Esophagus squamous epithelium (tissue), 5 donors: ENCODE measurements around the gene KRTAP10-2. TPM values are rescaled to one million over a fixed set of nuclear protein-coding genes. Genes with fewer than 3 reads are reported as not detected.

Experiments used
- DNase-seq: peaks from one replicate; lab custom pipeline; 2025; lab: John Stamatoyannopoulos, UW
- H3K27ac ChIP-seq, 4 donors: fragments of 200-600 bp; sonication (generic); one replicate each; pipeline ENCODE4 v1.5.1; 2016 to 2019; ENCODE audit warnings: mild to moderate bottlenecking in 1 of 4
- H3K27me3 ChIP-seq, 4 donors: fragments of 200-600 bp; sonication (generic); 1 replicate in 3 of 4; 2 replicates in 1 of 4; pipeline versions ENCODE4 v1.5.1 to v1.6.0; 2017 to 2021; ENCODE audit warnings: antibody characterized with exemption in 1 of 4
- H3K36me3 ChIP-seq, 3 donors: fragments of 200-600 bp; sonication (generic); one replicate each; pipeline ENCODE4 v1.5.1; 2016 to 2019
- H3K4me1 ChIP-seq, 3 donors: fragments of 200-600 bp; sonication (generic); one replicate each; pipeline ENCODE4 v1.5.1; 2017 to 2019
- H3K4me3 ChIP-seq, 4 donors: fragments of 200-600 bp; sonication (generic); 1 replicate in 3 of 4; 2 replicates in 1 of 4; pipeline ENCODE4 v1.5.1; 2016 to 2019; ENCODE audit warnings: mild to moderate bottlenecking in 2 of 4, moderate library complexity in 1 of 4
- H3K9me3 ChIP-seq, 3 donors: fragments of 200-600 bp; sonication (generic); one replicate each; pipeline ENCODE4 v1.5.1; 2016 to 2019
- CTCF ChIP-seq, 6 experiments: fragments of 450-650 bp in 4 of 6; fragments of 200-600 bp in 2 of 6; sonication (generic) in 2 of 6; IDR thresholded peaks; one replicate each; pipeline ENCODE4 v1.5.1; 2016 to 2019; ENCODE audit warnings: antibody characterized with exemption in 6 of 6, mild to moderate bottlenecking in 4 of 6, moderate library complexity in 4 of 6
- POLR2A ChIP-seq, 4 donors: fragments of 450-650 bp; IDR thresholded peaks; one replicate each; pipeline ENCODE4 v1.6.1; 2017; ENCODE audit warnings: antibody characterized with exemption in 4 of 4, mild to moderate bottlenecking in 4 of 4, moderate library complexity in 3 of 4
- WGBS, 2 donors: methylation state at CpG; one replicate each; pipeline ENCODE4 v1.1.5; 2018; 5-methylcytosine and 5-hydroxymethylcytosine counted together
- intact Hi-C: fragments of 100-400 bp; cut with DNase I; formaldehyde crosslinking; loops from one replicate; pipeline ENCODE4 v1.15.0; 2022
- total RNA-seq, 4 donors: library from RNA; depleted of rRNA; stranded (reverse); fragments of >200 nt; gene quantifications; one replicate each; pipeline ENCODE4 v1.1.0, GENCODE V29; 2016
- donor health status: DM: yes; HTN: yes; CAD: no.

KRTAP10-2 gene
- total RNA-seq, 4 donors from 2014 or later = not detected

- intact Hi-C loops = no loop called here
- Histone ChIP-seq H3K4me1 (no peaks in the 10 kb centered on the region), H3K27ac (no peak overlapping the region), H3K27me3 (peaks cover 0 to 22% (median 0%) of the 10 kb centered on the region in 4 donors), H3K4me3 (no peak overlapping the region), H3K36me3 (no peaks in the 10 kb centered on the region), H3K9me3 (peaks cover 0 to 20% (median 0%) of the 10 kb centered on the region in 3 donors)
- WGBS, 2 donors = 85 to 88% methylated on average over 11 to 16 of the region's 33 CpGs
- DNase-seq = no peak
- TF ChIP-seq POLR2A (IDR thresholded peaks at IDR 0.05) = no peak
- TF ChIP-seq CTCF (IDR thresholded peaks at IDR 0.05) = no peak
Measured at GRCh38 chr21:44537930-44538911, 13.1 kb downstream of the KRTAP10-2 start.

DNA sequence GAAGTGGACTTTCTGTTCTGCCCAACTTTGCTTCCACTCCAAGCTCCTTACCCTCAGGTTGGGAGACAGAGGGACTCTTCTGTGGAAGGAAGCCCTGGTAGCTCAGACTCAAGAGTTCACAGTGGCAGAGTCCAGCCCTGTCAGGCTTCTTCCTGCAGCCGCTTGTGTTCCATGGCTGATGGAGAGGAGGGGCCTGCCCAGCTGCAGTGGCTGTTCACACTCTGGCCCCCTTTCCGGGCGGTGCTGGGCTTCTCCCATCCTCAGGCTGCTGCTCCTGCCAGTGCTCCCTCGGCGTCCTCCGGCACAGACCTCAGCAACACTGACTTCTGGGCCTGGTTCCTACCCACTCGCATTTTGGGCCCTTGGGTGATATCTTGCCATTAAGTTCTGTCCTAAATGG is 15.3 kb downstream of the KRTAP10-2 start:
- Histone ChIP-seq H3K36me3 (no peaks in the 10 kb centered on the region), H3K9me3 (no peaks in the 10 kb centered on the region), H3K27ac (no peak overlapping the region), H3K27me3 (peaks cover 0 to 38% (median 0%) of the 10 kb centered on the region in 4 donors), H3K4me1 (no peaks in the 10 kb centered on the region), H3K4me3 (no peak overlapping the region)
- intact Hi-C loops = no loop called here
- DNase-seq = no peak
- 56 to 70% methylated on average over 7 of the region's 7 CpGs for WGBS, 2 donors
- TF ChIP-seq CTCF (IDR thresholded peaks at IDR 0.05) = no peak
- TF ChIP-seq POLR2A (IDR thresholded peaks at IDR 0.05) = no peak

GRCh38 chr21:44534688-44535087 is 16.6 kb downstream of the KRTAP10-2 start:
- H3K4me1 ChIP-seq = no peaks in the 10 kb centered on the region
- peaks cover 0 to 34% (median 0%) of the 10 kb centered on the region in 4 donors for H3K27me3 ChIP-seq
- no peak for DNase-seq
- no peaks in the 10 kb centered on the region for H3K36me3 ChIP-seq
- no peak overlapping the region for H3K27ac ChIP-seq
- WGBS, 2 donors = 48 to 60% methylated on average over 6 of the region's 6 CpGs
- TF ChIP-seq CTCF (IDR thresholded peaks at IDR 0.05) (no peak), POLR2A (IDR thresholded peaks at IDR 0.05) (no peak)
- H3K4me3 ChIP-seq = no peak overlapping the region
- intact Hi-C loops = no loop called here
- H3K9me3 ChIP-seq = no peaks in the 10 kb centered on the region

DNA sequence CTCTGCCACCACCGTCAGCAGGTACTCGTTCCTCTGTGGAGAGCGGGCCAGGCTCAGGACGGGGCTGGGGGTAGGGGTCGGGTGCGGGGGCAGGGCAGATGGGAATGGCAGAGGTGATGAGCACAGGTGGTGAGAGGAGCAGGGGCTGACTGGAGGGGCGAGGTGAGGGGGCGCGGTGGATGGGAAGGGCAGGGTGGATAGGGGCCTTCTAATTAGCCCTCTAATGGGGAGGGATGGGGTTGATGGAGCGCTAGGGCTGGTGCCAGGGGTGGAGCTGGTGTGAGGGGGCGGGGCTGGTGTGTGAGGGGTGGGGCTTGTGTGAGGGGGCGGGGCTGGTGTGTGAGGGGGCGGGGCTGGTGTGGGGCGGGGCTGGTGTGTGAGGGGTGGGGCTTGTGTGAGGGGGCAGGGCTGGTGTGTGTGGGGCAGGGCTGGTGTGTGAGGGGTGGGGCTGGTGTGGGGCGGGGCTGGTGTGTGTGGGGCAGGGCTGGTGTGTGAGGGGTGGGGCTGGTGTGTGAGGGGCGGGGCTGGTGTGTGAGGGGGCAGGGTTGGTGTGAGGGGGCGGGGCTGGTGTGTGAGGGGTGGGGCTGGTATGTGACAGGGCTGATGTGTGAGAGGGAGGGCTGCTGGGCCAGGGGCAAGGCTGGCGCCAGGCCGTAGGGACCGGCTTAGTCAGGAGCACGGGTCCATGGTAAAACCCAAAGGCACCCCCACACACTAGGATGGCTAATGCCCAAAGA is 17.2 kb downstream of the KRTAP10-2 start:
- H3K27ac ChIP-seq = no peak overlapping the region
- no peak for TF ChIP-seq CTCF (IDR thresholded peaks at IDR 0.05)
- TF ChIP-seq POLR2A (IDR thresholded peaks at IDR 0.05) = no peak
- H3K4me1 ChIP-seq = no peaks in the 10 kb centered on the region
- no peak for DNase-seq
- WGBS, 2 donors = 82 to 92% methylated on average over 4 to 7 of the region's 21 CpGs
- H3K36me3 ChIP-seq = no peaks in the 10 kb centered on the region
- peaks cover 0 to 30% (median 0%) of the 10 kb centered on the region in 4 donors for H3K27me3 ChIP-seq
- intact Hi-C loops = no loop called here
- H3K9me3 ChIP-seq = no peaks in the 10 kb centered on the region
- no peak overlapping the region for H3K4me3 ChIP-seq
